Stimulated activated CD4-positive, alpha-beta T cell treated with anti-CD3 and anti-CD28 coated beads, Interleukin-1b, Interleukin-23, amount 100 ng/mL, for 48 hours (primary cell): ENCODE measurements around the gene RAB36.

Source experiments
- DNase-seq: peaks from one replicate; pipeline ENCODE4 v3.0.0-alpha.2; 2020

Gene RAB36

GRCh38 chr22:23161029-23161428, 15.8 kb downstream of the RAB36 start:
- no peak for DNase-seq

DNA sequence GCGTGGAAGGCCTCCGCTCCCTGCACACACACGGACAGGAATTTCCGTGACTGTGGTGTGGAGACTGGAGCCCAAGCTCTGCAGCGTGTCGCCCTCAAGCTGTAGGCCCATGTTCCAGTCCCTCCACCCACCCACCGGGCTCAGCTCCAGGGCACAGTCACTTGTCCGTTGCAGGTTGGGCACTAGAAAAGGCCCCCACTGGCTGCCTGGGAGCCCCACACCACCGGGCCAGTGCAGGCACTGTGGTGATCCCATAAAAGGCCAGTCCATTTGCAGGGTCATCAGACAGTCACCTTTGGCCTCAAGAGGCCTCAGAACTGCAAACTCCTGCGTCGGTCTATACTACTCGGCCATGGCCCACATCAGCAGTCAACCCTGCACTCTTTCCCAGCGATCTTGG, 16.3 kb downstream of the RAB36 start:
- DNase-seq = no peak

- no peak for DNase-seq
Measured at GRCh38 chr22:23163665-23164064, 18.4 kb downstream of the RAB36 start.

GRCh38 chr22:23164091-23164490, 18.8 kb downstream of the RAB36 start:
- no peak for DNase-seq

GRCh38 chr22:23166042-23166831, 21.0 kb downstream of the RAB36 start:
- DNase-seq = no peak

DNA sequence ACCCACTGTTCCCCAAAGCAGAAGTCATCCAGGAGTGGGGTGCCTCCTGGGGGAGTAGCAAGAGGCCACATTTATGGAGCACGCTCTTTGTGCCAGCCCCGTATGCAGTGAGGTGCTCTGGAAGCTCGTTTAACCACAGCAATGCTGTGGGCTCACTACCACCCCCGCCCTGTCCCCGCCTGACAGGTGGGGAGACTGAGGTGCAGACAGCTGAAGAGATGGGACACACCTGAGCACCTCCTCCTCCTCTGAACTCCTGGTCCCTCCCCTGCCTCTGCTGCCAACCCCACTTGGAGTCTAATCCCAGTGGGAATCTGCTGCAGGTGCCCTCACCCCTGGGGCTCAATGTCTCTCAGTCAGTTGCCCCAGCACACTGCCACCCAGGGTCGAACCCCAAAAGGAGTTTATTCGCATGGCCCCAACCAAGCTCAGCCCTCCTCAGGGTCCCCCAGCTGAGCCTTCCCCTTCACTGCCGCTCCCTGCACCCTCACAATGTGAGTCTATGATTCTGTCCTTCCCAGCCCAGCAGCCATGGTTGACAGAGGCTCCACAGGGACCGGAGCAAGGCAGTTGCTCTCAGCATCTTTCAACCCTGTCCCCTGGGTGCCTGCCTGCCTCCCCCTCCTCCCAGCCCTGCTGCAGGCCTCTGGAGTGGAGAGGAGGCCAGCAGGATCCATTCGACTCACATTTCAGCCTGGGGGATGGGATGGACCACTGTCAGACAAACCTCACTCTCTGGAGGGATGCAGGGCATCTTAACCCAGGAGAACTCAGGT, 21.8 kb downstream of the RAB36 start:
- DNase-seq = no peak

GRCh38 chr22:23168391-23169042, 23.2 kb downstream of the RAB36 start:
- no peak for DNase-seq

- DNase-seq = no peak
Measured at GRCh38 chr22:23169043-23169406, 23.7 kb downstream of the RAB36 start.

- DNase-seq = no peak
Measured at GRCh38 chr22:23175817-23176644, 30.8 kb downstream of the RAB36 start.

DNA sequence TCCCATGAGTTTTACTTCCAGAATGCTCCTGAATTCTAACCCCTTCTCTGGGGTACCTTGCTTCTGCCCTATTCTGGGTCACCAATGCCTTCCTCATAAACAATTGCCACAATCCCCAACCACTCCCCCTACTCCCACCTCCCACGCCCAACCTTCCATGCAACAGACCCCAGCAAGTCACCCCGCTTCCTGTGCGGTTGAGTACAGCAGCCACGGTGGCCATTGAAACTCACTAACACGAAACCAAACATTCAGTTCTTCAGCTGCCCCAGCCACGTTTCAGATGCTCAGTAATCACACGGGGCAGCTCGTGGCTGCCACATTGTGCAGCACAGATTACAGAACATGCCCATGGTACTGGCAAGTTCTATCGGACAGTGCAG, 31.4 kb downstream of the RAB36 start:
- no peak for DNase-seq

DNA sequence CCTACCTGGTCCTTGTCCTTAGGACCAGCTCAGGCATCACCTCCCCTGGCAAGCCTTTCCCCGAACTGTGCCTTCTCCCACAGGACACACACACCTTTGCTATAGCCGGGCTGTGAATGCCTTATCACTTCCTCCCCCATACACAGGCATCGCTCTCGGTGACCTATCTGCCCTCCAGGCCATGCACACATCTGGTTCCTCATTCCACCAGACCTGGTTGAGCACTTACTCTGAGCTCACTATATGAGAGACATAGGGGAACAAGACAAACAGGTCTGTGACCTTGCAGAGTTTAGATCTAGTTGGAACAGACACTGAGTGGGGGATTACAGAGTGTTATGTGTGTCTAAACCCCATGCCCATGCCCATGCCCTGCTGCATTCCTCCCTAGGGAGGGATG, 31.9 kb downstream of the RAB36 start:
- DNase-seq = no peak

DNA sequence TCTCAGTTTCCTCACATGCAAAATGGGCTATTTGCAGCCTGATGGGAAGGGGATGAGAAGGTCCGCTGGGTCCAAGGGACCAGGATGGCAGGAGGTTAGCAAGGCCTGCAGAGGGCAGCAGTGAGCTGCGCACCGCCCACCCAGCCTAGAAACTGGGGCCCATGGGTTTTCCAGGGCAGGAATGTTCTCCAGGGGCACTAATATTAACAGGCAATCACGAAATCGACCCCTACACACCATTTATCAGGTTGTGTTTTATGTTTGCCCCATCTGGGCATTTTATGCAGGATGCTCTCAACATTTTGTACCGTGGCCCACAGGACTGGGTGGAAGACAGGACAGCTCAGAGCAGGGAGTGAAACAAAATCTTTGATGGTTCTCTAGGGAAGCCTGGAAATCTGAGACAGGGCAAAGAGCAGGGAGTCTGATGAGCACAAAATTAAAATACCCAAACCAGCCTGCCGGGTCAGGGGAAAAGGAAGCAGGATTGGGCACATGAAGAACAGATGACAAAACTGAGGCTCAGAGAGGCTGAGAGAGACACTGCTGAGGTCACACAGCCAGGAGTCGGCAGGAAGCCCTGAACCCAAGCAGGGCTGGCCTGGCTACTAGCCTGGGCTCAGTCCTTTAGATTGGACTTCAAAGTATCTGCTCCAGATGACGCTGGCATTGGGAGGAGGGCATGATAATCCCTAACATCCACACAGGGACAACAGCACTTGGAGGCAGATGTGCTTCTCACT, 33.4 kb downstream of the RAB36 start:
- peak; percentile 51 for DNase-seq

GRCh38 chr22:23179381-23180299, 34.4 kb downstream of the RAB36 start:
- DNase-seq = no peak

- no peak for DNase-seq
Measured at GRCh38 chr22:23180301-23180892, 35.1 kb downstream of the RAB36 start, which contains the start of gene BCR. Gene BCR, plus strand, starts transcription at chr22:23180509. Its CDS starts 452 bp downstream, at chr22:23180961.

- DNase-seq = no peak
Measured at GRCh38 chr22:23180893-23181720, 35.8 kb downstream of the RAB36 start.

DNA sequence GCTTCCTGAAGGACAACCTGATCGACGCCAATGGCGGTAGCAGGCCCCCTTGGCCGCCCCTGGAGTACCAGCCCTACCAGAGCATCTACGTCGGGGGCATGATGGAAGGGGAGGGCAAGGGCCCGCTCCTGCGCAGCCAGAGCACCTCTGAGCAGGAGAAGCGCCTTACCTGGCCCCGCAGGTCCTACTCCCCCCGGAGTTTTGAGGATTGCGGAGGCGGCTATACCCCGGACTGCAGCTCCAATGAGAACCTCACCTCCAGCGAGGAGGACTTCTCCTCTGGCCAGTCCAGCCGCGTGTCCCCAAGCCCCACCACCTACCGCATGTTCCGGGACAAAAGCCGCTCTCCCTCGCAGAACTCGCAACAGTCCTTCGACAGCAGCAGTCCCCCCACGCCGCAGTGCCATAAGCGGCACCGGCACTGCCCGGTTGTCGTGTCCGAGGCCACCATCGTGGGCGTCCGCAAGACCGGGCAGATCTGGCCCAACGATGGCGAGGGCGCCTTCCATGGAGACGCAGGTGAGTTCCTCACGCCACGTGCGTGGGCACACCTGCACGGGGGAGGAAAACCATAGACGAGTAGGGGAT, 36.5 kb downstream of the RAB36 start:
- no peak for DNase-seq

GRCh38 chr22:23182309-23183060, 37.2 kb downstream of the RAB36 start:
- DNase-seq = peak; percentile 81

- DNase-seq = no peak
Measured at GRCh38 chr22:23183061-23183698, 37.9 kb downstream of the RAB36 start.
